G401 (cell line): ENCODE results near the gene ZNF529. TPM values are rescaled to one million over a fixed set of nuclear protein-coding genes. Genes with fewer than 3 reads are reported as not detected.
"Not testable (repeated sequence)": the region's sequence is repeated elsewhere in the genome, so short reads cannot be mapped to it uniquely, and the experiment has no call there.

ENCODE experiments used
- DNase-seq: peaks from one replicate; pipeline ENCODE4 v3.0.0-alpha.2; 2015; ENCODE audit warnings: low spot score
- in situ Hi-C: cut with HindIII; loops from 2 replicates; pipeline ENCODE4 v1.10.0; 2016; ENCODE audit warnings: low sequenced_read_pairs, mixed read lengths
- total RNA-seq: library from RNA; depleted of rRNA; stranded (reverse); fragments of >200 nt; shearing (Covaris generic); gene quantifications from 2 replicates; pipeline ENCODE4 v1.2.3, GENCODE V29; 2014; rRNA removed

The ZNF529 gene
- 7.8 and 8.9 TPM in 2 replicates for total RNA-seq

GRCh38 chr19:36573020-36573894, at the start of gene ZNF529:
Gene ZNF529, minus strand, starts transcription at chr19:36573292. Its CDS starts 946 bp downstream, at chr19:36572346.
- in situ Hi-C loops: no loop called here
- DNase-seq: peak; percentile 96

- in situ Hi-C loops: no loop called here
- DNase-seq: peak; percentile 54
These were observed 32.9 kb upstream of the ZNF529 start for GRCh38 chr19:36605877-36606478.

GRCh38 chr19:36605101-36605876, 32.2 kb upstream of the ZNF529 start, which contains the start of gene ZNF382:
Gene ZNF382, plus strand, starts transcription at chr19:36605313. Its CDS starts 4,602 bp downstream, at chr19:36609915.
- DNase-seq: peak; percentile 70
- in situ Hi-C loops: no loop called here

DNA sequence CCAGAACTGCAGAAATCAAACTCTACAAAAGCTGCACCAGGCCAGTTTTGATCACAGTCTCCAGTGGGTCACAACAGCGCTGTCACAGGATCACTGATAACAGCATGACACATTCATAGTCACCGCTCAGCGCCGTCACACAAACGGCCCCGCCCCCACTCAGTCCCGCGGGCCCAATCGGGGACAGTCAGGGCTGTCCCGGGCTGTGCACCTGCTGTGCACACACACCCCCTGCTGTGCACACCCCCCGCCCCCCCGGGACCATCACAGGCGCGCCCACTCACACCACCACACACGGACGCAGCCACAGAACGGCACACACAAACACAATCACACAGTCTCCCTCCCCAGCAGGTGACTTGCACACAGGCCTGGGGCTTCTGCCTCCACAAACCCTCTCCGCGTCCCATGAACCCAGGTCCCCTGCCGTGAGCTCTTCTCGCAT, 31.6 kb upstream of the ZNF529 start:
- in situ Hi-C loops: no loop called here
- peak; percentile 61 for DNase-seq

DNA sequence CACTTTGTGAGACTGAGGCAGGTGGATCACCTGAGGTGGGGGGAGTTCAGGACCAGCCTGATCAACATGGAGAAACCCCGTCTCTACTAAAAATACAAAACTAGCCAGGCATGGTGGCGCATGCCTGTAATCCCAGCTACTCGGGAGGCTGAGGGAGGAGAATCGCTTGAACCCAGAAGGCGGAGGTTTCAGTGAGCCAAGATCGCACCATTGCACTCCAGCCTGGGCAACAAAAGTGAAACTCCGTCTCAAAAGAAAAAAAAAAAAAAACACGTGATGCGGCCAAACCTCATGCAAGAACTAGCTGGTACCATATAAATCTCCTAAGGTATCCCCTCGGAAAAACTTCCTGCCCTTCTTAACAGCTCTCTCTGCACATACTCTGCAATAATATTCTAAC, 29.6 kb upstream of the ZNF529 start:
- in situ Hi-C loops, DNase-seq: not testable (repeated sequence)

- in situ Hi-C loops: no loop called here
- no peak for DNase-seq
These were observed 6.2 kb upstream of the ZNF529 start for GRCh38 chr19:36579255-36579654.

DNA sequence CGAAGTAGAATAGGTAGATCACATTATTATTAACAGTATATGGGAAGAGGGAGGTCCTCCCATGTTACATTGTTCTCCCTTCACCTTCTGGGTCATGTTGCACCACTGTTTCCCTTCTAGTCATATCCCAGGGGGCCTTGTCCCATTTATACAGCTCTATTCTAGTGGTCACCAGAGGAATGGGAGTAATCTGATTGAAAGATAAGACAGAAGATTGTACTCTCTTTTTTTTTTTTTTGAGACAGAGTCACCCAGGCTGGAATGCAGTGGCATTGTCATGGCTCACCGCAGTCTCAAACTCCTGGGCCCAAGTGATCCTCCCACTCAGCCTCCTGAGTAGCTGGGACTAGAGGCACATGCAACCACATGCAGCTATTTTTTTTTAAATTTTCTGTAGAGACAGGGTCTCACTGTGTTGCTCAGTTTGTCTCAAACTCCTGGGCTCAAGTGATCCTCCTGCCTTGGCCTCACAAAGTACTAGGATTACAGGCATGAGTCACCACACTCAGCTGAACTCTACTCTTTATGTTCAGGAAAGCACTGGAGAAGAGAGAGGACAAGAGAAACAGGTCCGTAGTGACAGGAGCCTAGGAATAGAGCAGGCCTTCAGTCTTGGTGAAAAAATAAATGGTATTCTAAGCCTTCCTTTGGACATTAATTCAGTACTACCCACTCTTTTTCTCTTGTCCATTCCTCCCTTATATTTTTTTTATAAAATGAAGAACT, 4.3 kb upstream of the ZNF529 start:
- in situ Hi-C loops: no loop called here

GRCh38 chr19:36574741-36575140, 1.6 kb upstream of the ZNF529 start:
- in situ Hi-C loops: no loop called here
- no peak for DNase-seq

More for the DNA sequence above, 4.3 kb upstream of the ZNF529 start:
- no peak for DNase-seq

GRCh38 chr19:36573895-36574720, 1.0 kb upstream of the ZNF529 start:
- DNase-seq: peak; percentile 23
- in situ Hi-C loops: no loop called here

DNA sequence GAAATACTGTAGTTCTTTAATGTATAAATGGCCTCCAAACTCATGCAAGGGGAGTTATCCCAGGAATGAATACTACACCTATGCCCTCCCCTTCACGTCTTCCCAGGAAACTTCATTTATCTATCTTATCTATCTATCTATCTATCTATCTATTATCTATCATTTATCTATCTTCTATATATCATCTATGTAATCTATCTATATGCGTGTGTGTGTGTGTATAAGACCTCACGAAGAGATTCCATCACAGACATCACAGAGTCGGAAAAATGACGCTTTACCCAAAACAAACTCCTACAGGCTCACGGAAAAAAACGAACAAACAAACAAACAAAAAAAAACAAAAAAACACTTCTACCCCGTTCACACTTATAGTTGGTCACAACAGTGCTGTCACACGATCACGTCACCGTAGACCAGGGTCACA, 486 bp downstream of the ZNF529 start:
- DNase-seq: no peak
- in situ Hi-C loops: no loop called here

GRCh38 chr19:36564391-36564790, 8.7 kb downstream of the ZNF529 start:
- DNase-seq: no peak

DNA sequence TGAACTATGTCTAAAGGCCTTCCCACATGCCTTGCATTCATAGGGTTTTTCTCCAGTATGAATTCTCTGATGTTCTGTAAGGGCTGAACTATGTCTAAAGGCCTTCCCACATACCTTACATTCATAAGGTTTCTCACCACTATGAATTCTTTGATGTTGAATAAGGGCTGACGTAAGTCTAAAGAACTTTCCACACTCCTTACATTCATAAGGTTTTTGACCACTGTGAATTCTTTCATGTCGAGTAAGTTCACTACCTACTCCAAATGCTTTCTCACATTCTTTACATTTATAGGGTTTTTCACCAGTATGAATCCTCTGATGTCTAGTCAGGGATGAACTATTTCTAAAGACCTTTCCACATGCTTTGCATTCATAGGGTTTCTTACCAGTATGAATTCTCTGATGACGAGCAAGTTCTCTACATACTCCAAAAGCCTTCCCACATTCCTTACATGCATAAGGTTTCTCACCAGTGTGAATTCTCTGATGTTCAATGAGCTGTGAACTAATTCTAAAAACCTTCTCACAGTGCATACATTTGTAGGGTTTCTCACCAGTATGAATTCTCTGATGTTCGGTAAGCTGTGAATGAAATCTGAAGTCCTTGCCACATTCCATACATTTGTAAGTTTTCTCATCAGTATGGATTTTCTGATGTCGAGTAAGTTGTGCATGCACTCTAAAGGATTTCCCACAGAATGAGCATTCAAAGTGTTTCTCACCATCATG, 25.9 kb downstream of the ZNF529 start:
- no peak for DNase-seq
- in situ Hi-C loops: no loop called here

More at GRCh38 chr19:36564391-36564790, 8.7 kb downstream of the ZNF529 start:
- in situ Hi-C loops: no loop called here

- in situ Hi-C loops: no loop called here
- DNase-seq: no peak
These were observed 44.1 kb downstream of the ZNF529 start for GRCh38 chr19:36528921-36529518.

- in situ Hi-C loops: no loop called here
- peak; percentile 99 for DNase-seq
These were observed 44.7 kb downstream of the ZNF529 start, which contains the start of gene ZNF260 for GRCh38 chr19:36528194-36528920. Gene ZNF260, minus strand, starts transcription at chr19:36528271. Its CDS starts 13,033 bp downstream, at chr19:36515238.

GRCh38 chr19:36527873-36528193, 45.3 kb downstream of the ZNF529 start:
- in situ Hi-C loops: no loop called here
- DNase-seq: no peak

DNA sequence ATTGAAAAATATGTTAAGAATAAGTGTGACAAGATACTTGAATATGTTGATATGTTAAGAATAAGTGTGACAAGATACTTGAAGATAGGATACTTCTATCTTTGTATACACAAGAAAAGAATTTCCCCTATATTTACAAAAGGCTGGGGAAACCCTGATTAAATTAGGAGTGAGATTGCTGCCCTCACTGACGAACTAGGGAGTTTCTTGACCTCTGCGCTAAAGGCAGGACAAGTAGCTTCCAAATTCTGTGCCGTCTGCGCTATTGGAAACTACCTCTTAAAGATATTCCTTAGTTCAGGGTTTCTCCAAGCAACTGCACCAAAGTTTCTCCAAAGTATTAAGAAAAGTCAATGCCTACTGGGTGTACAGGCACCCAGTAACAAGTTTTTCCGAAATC, 45.8 kb downstream of the ZNF529 start:
- peak; percentile 4 for DNase-seq
- in situ Hi-C loops: no loop called here
